ENCODE measurements around the gene DLST.
A peak's percentile ranks its signal among the peaks of the same experiment; 100 is the strongest.

DLST gene

DNA sequence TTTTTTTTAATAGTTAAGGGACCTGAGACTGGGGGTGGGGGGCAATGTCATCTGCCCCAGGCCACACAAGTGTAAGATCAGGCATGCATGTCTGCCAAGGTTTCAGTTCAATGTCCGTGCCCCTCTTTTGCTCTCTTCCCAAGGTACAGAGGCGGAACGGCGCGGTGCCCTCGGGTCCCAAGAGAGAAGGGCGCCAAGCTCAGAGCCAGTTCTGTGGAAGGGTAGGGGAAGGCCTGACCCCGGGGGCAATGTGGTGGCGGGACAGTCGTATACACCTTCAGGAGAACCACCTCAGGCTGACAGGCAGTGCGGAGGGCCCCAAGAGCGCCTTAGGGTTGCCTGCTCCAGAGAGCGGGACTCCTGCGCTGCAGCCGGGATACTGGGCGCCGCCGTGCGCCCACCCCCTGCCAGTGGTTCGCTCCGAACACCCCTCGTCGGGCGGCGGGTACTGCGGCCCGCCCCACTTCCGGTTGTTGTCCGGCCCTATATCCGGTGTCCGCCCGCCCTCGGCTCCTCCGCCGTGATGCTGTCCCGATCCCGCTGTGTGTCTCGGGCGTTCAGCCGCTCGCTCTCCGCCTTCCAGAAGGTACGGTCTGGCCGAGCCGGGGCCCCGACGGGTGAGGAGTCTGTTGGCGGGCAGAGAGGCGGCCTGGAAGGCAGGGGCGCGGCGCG lies at the start of gene DLST:
DLST (plus strand) TSS at position 486 of the 672 bp plus-strand sequence; CDS start at position 524, 38 bp downstream.
- peak; percentile 87 to 91 for DNase-seq (ENCODE audit: low read depth in 2 of 2)
- TF ChIP-seq, protein P1, sequence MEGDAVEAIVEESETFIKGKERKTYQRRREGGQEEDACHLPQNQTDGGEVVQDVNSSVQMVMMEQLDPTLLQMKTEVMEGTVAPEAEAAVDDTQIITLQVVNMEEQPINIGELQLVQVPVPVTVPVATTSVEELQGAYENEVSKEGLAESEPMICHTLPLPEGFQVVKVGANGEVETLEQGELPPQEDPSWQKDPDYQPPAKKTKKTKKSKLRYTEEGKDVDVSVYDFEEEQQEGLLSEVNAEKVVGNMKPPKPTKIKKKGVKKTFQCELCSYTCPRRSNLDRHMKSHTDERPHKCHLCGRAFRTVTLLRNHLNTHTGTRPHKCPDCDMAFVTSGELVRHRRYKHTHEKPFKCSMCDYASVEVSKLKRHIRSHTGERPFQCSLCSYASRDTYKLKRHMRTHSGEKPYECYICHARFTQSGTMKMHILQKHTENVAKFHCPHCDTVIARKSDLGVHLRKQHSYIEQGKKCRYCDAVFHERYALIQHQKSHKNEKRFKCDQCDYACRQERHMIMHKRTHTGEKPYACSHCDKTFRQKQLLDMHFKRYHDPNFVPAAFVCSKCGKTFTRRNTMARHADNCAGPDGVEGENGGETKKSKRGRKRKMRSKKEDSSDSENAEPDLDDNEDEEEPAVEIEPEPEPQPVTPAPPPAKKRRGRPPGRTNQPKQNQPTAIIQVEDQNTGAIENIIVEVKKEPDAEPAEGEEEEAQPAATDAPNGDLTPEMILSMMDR (IDR thresholded peaks at IDR 0.05; ENCODE audit: low read depth, low read length) = no peak
- peak within 1 kb of the TSS; percentile 85 to 88 for H3K4me3 ChIP-seq (replicated peaks in 1 of 2; ENCODE audit: low read depth in 2 of 2, low read length in 2 of 2)

DNA sequence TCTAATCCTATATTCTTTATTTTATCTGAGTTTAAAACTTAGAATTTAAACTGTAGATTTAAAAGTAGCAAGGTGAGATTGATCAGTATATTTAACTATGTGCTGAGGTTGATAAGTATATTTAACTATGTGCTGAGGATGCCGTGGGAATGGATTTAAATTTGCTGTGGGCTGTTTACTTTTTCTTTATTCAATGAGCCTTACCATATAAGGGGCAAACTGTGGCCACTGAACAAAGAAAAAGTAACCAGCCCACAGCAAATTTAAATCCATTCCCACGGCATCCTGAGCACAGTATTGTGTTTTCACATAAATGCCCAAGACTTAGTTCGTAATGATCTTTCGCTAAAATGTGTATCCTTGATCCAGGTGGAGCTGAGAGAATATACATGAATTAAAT lies 48.9 kb upstream of the DLST start:
- no peak for DNase-seq (ENCODE audit: low read depth in 2 of 2)
- TF ChIP-seq, protein P1 (IDR thresholded peaks at IDR 0.05; ENCODE audit: low read depth, low read length) = no peak
- no peak overlapping the region for H3K4me3 ChIP-seq (replicated peaks in 1 of 2; ENCODE audit: low read depth in 2 of 2, low read length in 2 of 2)

DNA sequence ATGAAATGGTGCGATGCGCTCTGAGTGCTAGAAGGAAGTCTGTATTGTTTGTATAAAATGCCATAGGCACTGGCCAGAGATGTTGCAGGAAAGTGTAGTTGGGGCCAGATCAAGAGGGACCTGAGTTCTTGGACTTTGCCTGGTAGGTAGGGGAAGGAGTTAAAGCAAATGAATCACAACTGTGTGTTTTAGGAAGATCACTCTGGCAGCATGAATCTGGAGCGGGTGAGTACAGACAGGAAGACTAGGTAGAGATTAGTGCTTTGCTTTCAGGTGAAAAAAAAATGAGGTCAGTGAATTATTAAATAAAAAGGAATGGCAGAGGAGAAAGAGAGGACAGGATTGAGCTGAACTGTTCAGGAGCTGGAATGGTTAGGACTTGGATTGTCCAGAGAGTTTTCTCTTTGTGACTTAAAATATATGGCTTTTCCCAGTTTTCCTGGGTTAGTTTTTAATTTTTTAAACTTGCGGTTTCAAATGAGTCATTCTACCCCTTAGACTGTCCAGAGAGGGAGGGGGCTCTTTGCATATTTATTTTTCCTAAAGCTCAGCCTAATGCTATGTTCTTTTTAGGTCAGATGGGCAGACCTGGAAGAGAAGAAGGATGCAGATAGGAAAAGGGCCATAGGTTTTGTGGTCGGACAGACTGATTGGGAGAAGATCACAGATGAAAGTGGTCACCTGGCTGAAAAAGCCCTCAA lies 46.9 kb upstream of the DLST start:
- DNase-seq (ENCODE audit: low read depth in 2 of 2) = no peak
- TF ChIP-seq, protein P1 (IDR thresholded peaks at IDR 0.05; ENCODE audit: low read depth, low read length) = no peak
- no peak overlapping the region for H3K4me3 ChIP-seq (replicated peaks in 1 of 2; ENCODE audit: low read depth in 2 of 2, low read length in 2 of 2)

DNA sequence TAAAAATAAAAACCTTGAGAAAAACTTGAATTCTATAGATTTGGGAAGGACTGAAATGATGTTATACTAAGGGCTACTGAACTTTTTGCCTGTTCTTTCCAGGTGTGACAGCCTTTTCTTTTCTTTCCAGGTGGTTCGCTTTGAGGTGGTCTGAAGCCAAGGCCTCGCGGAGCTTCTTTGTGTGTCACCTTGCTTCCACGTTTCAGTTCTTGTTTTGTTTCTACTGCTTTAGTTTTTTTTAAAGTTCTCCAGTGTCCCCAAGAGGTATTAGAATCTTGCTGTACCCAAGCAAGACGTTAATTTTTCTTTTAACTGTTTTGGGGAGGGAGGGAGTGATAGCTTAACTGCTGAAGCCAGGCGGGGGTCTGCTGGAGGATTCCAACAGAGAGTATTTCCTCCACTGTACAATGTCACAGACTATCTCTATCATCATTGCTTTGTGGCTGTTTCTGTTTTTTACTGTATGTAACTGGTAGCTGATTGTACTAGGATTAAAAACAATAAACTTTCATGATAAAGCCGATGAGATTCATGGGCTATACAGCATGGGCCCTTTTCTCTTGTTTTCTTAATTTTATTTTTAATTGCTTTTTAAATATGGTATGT lies 46.0 kb upstream of the DLST start:
- no peak overlapping the region for H3K4me3 ChIP-seq (replicated peaks in 1 of 2; ENCODE audit: low read depth in 2 of 2, low read length in 2 of 2)
- no peak for DNase-seq (ENCODE audit: low read depth in 2 of 2)
- TF ChIP-seq, protein P1 (IDR thresholded peaks at IDR 0.05; ENCODE audit: low read depth, low read length) = no peak

DNA sequence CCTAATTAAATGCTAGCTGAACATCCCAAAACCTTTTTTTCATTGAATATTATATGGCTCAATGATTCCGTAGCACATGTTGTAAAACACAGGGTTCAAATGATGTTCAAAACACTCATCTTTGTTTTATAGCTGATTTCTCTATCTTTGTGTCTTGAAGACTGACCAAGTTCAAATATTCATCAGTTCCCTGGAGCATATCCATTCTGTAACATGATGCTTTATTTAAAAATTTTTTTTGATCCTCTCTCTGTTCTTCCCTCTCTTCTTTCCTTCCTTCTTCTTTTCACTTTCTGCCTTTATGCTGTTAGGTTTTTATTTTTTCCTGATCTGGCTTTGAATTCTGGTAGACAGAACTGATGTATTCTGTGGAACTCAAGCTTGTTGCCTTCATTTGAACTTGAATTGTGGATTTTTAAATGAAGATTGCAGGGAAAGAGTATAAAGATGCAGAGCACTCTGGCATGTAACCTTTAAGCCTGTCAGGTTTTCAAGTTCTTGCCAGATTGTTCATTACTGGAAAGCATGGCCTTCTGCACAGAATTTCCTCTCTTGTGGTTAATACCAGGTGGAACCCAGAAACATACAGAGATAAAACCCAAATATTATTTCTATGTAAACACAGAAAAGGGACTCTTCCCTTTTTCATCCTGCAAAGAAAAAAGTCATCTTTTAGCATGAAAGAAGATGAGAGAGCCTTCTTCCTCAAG lies 45.3 kb upstream of the DLST start:
- H3K4me3 ChIP-seq (replicated peaks in 1 of 2; ENCODE audit: low read depth in 2 of 2, low read length in 2 of 2) = no peak overlapping the region
- TF ChIP-seq, protein P1 (IDR thresholded peaks at IDR 0.05; ENCODE audit: low read depth, low read length) = no peak
- DNase-seq (ENCODE audit: low read depth in 2 of 2) = peak in 1 of 2 donors; percentile 28

DNA sequence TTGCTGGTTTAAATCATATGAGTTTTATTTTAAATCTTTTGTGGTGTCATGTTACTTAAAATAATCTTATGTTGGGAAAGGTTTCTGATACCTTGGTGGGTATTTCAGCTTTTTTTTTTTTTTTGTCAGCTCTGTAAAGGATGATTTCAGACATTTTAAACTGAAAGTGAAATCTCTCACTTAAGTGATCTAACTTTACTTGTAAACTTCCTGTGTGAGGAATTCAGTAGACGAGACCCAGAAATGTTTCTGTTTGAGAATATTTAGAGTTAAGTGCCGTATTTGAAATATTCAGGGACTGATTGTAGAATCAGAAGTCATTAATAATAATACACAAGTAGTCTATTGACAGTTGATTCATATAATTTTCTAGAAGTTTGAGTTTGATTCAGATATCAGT lies 43.5 kb upstream of the DLST start:
- TF ChIP-seq, protein P1 (IDR thresholded peaks at IDR 0.05; ENCODE audit: low read depth, low read length) = no peak
- H3K4me3 ChIP-seq (replicated peaks in 1 of 2; ENCODE audit: low read depth in 2 of 2, low read length in 2 of 2) = no peak overlapping the region
- peak in 1 of 2 donors; percentile 40 for DNase-seq (ENCODE audit: low read depth in 2 of 2)

Measured in cardiac fibroblast (primary cell).